ENCODE measurements around the gene ENTPD6.

Gene ENTPD6

GRCh38 chr20:25245461-25245860 lies 49.9 kb downstream of the ENTPD6 start:
- DNase-seq, result no peak

GRCh38 chr20:25246182-25246999 lies 50.9 kb downstream of the ENTPD6 start:
- no peak for DNase-seq

GRCh38 chr20:25247000-25247517 lies 51.5 kb downstream of the ENTPD6 start:
- no peak for DNase-seq

GRCh38 chr20:25247518-25247955 lies 52.0 kb downstream of the ENTPD6 start:
- no peak for DNase-seq

- no peak for DNase-seq
These were observed 52.7 kb downstream of the ENTPD6 start, which contains the start of gene PYGB for GRCh38 chr20:25247956-25248785. PYGB (plus strand) TSS chr20:25248085; CDS start chr20:25248179, 94 bp downstream.

GRCh38 chr20:25248786-25249172 lies 53.3 kb downstream of the ENTPD6 start:
- no peak for DNase-seq

- no peak for DNase-seq
These were observed 53.9 kb downstream of the ENTPD6 start for GRCh38 chr20:25249198-25249931.

- no peak for DNase-seq
These were observed 55.0 kb downstream of the ENTPD6 start for GRCh38 chr20:25250508-25250907.

GRCh38 chr20:25251019-25251418 lies 55.5 kb downstream of the ENTPD6 start:
- DNase-seq, result no peak

GRCh38 chr20:25251558-25251957 lies 56.0 kb downstream of the ENTPD6 start:
- no peak for DNase-seq

- DNase-seq, result no peak
These were observed 56.7 kb downstream of the ENTPD6 start for GRCh38 chr20:25252230-25252651.

- DNase-seq, result no peak
These were observed 57.3 kb downstream of the ENTPD6 start for GRCh38 chr20:25252686-25253421.

- no peak for DNase-seq
These were observed 58.2 kb downstream of the ENTPD6 start for GRCh38 chr20:25253606-25254275.

GRCh38 chr20:25254571-25254970 lies 59.1 kb downstream of the ENTPD6 start:
- DNase-seq, result no peak

GRCh38 chr20:25254986-25255680 lies 59.6 kb downstream of the ENTPD6 start:
- no peak for DNase-seq

- DNase-seq, result no peak
These were observed 60.8 kb downstream of the ENTPD6 start for GRCh38 chr20:25256226-25256859.

GRCh38 chr20:25257130-25257529 lies 61.6 kb downstream of the ENTPD6 start:
- no peak for DNase-seq

GRCh38 chr20:25257756-25258475 lies 62.4 kb downstream of the ENTPD6 start:
- no peak for DNase-seq

GRCh38 chr20:25258476-25258805 lies 62.9 kb downstream of the ENTPD6 start:
- no peak for DNase-seq

- no peak for DNase-seq
These were observed 63.3 kb downstream of the ENTPD6 start for GRCh38 chr20:25258828-25259227.
